GM21576 (cell line): ENCODE measurements around the gene NUTM1.
A peak's percentile ranks its signal among the peaks of the same experiment; 100 is the strongest.

Source experiments
- ATAC-seq: cut with Tn5 transposase; IDR thresholded peaks from one replicate; pipeline ENCODE4 v1.9.1; 2021; ENCODE audit warnings: mild to moderate bottlenecking, moderate library complexity; ENCODE audit not compliant: unreplicated experiment

Gene NUTM1, protein sequence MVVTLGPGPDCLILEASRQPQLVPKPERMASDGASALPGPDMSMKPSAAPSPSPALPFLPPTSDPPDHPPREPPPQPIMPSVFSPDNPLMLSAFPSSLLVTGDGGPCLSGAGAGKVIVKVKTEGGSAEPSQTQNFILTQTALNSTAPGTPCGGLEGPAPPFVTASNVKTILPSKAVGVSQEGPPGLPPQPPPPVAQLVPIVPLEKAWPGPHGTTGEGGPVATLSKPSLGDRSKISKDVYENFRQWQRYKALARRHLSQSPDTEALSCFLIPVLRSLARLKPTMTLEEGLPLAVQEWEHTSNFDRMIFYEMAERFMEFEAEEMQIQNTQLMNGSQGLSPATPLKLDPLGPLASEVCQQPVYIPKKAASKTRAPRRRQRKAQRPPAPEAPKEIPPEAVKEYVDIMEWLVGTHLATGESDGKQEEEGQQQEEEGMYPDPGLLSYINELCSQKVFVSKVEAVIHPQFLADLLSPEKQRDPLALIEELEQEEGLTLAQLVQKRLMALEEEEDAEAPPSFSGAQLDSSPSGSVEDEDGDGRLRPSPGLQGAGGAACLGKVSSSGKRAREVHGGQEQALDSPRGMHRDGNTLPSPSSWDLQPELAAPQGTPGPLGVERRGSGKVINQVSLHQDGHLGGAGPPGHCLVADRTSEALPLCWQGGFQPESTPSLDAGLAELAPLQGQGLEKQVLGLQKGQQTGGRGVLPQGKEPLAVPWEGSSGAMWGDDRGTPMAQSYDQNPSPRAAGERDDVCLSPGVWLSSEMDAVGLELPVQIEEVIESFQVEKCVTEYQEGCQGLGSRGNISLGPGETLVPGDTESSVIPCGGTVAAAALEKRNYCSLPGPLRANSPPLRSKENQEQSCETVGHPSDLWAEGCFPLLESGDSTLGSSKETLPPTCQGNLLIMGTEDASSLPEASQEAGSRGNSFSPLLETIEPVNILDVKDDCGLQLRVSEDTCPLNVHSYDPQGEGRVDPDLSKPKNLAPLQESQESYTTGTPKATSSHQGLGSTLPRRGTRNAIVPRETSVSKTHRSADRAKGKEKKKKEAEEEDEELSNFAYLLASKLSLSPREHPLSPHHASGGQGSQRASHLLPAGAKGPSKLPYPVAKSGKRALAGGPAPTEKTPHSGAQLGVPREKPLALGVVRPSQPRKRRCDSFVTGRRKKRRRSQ

DNA sequence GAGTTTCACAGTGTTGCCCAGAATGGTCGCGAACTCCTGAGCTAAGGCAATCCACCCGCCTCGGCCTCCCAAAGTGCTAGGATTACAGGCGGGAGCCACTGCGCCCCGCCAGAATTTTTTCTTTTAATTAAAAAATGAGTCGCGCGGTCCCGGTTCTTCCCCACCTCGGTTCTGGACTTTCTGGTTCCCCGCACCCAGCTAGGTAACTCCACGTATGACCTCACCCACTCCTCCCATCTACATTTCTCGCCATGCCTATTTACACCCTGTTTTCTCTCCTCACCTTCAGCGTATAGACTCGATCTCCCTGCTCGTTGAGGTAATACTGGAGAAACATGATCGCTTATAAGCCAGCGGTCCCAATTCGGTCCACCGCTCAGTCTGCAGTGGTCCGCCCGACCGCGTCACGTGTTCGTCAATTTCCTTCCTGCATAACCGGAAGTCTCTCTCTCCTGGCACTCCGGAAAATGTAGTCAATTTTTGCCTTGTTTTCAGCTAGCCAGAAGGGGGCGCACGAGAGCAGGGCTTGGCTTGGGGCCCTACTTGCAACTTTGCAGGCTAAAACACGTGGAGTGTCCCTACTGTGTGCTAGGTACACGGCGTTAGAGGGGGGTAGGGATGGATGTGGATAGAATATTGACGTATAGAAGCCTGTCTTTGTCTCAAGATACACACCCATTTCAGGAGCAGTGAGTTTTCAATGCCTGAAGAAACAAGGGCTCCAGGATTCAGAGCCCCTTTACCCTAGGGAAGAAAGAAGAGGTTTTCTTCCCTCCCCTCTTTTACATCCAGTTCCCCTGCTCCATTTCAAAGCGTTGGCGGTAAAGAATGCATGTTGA is at the start of gene NUTM1, which contains the start of gene NOP10:
TSS of gene NUTM1 (plus strand) at position 579 of the 839 bp plus-strand sequence. CDS start 382 bp downstream, outside the sequence.
TSS of gene NOP10 (minus strand) at position 400 of the 839 bp plus-strand sequence. CDS start at position 337, 63 bp downstream.
- ATAC-seq, result peak; percentile 85

DNA sequence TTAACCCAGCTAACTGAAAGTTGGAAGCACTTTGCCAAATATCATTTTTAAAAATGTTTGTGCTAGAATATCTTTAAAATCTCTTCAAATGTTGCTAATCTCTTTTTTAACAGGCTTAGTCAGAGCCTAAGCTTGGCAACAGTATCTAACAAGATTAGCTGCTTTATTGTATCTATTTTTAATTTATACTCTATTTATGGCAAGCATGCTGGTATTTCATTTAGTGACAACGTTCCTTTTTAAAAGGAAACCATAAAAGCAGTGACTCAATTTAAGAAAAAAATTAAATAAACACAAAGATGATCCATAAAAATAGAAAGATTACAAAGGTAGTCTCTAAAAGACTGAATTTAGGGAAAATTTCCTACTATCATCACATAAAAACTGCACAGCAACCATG is 46.1 kb upstream of the NUTM1 start:
- no peak for ATAC-seq

DNA sequence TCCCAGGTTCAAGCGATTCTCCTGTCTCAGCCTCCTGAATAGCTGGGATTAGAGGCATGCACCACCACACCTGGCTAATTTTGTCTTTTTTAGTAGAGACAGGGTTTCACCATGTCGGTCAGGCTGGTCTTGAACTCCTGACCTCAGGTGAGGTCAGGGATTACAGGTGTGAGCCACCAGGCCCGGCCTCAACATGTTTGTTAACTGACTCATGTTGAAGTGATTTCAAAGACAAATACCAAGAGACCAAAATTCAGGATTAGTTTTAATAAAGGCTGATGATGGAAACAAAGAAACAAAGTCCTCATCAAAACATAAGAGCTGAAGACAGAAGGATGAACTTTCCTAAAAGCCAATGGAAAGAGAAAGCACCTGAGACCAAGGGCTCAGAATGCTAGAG is 42.1 kb upstream of the NUTM1 start:
- no peak for ATAC-seq

DNA sequence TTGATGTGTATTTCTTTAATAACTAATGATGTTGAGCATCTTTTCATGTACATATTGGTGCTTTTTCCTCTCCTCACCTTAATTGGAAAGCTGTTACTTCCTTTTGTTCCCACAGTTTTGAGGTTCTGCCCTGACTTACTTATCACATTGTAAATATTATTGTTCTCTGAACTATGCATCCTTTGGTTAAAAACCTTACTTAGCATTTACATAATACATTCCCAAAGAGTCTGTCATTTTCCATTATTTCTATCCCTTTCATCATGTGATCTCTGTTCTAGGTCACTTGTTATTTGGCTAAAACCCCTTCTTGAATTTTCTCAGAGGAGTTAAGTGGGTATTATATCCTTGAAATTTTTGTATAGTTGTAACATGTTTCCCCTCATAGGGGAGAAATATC is 38.5 kb upstream of the NUTM1 start:
- no peak for ATAC-seq

DNA sequence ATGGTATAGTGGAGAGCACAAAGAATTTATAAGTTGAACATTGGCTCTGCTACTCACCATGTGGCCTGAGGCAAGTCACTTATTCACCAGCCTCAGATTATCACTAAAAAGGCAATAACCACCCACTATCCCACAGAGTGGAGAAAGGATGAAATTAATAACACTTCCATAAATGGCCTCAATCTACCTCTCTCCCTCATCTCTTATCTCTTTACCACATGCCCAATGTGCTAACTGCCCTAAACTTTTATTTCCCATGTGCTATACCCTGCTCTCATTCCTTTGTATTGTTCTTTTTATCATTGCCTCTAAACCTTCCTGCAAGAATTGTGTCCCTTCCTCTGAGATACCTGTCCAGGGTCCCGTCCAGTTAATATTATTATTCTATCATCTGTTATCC is 31.6 kb upstream of the NUTM1 start:
- ATAC-seq, result no peak

DNA sequence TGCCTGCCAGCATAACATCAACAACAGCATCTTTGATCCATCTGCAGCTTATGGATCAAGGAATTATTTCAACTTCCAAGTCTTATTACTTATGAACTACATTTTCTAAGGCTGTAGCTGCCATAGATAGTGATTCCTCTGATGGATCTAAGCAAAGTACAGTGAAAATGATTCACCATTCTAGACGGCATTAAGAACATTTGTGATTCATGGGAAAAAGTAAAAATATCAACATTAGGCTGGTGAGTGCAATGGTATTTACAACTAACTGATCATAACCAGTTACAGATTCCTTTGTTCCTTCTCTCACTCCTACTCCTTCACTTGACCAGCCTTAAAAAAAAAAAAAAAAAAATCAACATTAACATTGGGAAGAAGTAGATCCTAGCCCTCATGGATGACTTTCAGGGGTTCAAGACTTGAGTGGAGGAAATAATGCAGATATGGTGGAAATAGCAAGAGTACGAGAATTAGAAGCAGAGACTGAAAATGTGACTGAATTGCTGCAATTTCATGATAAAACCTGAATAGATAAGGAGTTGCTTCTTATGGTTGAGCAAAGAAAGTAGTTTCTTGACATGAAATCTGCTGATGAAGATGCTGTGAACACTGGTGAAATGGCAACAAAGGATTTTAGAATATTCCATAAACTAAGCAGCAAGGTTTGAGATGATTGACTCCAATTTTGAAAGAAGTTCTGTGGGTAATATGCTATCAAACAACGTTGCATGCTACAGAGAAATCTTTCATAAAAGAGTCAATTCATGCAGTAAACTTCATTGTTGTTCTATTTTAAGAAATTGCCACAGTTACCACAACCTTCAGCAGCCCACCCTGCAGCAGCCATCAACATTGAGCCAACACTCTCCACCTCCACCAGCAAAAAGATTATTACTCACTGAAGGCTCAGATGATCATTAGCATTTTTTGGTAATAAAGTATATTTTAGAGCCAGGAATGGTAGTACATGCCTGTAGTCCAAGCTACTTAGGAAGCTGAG is 28.3 kb upstream of the NUTM1 start:
- no peak for ATAC-seq

DNA sequence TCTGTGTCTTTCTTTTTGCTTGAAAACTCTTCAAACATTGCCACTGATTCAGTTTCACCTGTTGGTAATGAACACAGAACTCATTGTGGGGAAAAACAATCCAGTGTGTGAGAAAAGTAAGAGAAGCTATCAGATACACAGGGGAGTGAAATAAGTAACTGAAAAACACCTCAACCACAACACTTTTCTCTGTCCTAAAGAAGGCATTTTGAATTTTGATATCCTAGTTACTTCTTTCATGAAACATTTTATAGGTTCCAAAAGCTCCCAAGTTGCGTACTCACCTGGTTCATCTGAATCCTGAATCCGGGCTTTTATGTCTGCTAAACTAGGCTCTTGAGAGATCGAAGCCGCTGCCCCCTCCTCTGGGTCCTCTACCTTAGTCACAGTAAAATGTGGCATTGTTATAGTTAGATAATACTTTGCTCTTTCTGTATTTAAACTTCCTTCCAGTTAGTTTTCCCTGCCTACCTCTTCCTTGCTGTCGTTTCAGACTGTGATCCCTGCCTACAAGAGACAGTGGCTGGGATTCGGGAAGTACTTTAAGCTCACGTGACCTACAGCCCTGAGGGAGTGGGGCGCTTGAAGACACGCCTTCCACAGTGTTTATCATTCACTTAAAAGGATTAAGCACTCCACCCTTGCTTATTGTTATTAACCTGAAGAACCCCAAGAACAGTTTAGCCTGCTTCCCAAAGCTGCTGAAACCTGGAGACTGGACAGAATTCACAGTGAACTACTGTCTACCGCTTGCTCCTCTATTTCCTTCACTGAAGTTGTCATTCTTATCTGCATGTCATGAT is 24.6 kb upstream of the NUTM1 start:
- ATAC-seq, result no peak

DNA sequence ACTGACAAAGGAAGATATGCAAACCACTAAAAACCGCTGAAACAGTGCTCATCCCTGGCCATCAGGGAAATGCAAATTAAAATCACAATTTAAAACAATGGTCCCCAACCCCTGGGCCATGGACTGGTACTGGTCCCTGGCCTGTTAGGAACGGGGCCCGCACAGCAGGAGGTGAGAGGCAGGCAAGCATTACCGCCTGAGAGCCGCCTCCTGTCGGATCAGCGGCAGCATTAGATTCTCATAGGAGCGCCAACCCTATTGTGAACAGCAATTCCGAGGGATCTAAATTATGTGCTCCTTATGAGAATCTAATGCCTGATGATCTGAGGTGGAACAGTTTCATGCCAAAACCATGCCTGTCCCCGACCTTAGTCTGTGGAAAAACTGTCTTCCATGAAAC is 19.9 kb upstream of the NUTM1 start:
- ATAC-seq, result no peak

DNA sequence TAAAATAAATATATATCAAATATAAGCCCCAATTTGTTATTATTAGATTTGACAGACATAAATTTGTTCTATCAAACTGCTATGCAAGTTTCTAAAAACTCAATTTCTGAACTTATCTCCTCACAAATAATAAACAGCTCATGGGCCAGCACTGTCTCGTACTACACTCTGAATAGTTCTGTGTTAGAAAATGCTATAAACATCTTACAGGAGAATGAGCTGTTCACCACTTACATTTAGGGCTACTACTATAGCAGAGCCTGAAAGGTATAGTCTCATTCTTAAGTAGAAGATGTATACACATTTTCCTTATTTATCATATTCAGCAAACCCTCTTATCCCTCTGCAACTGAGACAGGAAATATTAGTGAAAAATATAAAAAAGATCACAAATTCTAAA is 18.2 kb upstream of the NUTM1 start:
- no peak for ATAC-seq

DNA sequence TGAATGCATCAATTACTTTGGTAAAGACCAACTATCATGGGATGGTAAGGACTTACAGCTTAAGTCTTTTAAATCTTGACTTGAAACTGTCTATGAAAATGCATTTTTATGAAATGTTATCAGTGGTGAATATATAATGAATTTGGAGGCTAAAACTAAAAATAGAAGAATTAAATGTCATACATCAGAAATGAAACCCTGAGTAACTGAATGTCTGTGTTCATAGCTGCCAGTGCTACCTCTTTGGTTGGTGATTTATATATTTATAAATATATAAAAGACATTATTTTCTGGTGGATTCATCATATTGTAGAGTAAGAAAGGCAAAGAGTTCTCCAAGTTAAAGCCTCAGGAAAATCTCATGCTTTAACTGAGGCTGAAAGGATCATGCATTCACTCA is 17.7 kb upstream of the NUTM1 start:
- ATAC-seq, result no peak

DNA sequence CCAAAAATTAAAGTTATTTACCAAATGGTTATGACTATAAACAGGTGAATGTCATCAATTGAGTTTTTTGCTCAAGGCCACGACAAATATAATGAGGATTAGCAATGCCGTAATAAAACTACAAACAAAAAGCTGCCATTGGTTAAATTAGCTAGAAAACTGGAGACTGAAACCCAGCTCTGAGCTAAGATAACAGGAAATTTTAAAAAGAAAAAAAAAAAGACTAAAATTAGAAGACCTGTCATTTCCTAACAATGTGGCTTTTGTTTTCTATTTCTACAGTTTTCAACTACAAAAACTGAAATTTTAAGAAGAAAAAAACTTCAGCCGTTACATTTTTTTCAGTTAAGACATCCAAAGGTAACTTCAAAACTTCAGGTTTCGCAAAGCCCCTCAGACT is 15.2 kb upstream of the NUTM1 start:
- ATAC-seq, result no peak

DNA sequence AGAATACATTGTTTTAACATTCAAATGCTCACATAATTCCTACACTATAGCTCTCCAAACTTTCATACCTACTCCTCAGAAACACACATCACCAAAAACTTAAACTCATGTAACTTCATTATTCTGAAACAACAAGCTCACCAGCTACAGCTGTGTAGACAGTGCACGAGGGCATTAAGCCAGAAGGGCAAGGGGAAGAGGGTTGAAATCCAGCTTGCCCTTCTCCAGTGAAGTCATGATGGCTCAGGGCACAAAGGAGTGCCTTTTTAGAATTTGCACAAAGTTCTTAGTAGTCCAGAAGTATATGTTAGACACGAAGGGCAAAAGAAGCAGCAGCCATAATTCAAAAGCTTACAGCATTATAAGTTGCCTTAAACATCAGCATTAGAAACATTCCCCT is 14.1 kb upstream of the NUTM1 start:
- ATAC-seq, result no peak

DNA sequence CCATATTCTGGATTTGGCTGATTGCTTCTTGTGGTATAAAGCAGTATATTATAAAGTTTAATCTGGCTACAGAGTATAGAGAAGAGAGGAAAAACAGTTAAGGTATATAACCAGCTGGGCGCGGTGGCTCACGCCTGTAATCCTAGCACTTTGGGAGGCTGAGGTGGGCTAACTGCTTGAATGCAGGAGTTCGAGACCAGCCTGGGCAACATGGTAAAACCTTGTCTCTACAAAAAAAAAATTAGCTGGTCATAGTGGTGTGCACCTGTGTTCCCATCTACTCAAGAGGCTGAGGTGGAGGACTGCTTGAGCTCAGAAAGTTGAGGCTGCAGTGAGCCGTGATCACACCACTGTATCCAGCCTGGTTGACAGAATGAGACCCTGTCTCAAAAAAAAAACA is 12.8 kb upstream of the NUTM1 start:
- ATAC-seq, result no peak

DNA sequence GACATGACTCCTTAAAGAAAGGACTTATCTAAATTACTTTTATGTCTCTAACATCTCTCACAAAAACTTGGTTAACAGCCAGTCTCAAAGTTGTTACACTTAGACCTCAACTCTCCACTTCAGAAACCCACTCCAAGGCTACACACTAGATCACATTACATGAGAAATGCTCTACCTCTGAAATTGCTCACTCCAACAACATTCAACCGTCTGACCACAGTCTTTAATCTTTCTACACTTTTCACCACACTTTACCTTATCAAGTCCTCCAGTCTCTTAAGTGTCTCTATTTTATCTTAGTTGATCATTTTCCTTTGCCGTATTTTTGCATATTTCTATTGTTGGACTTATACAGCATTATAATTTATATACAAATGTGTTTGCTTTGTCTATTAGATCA is 11.3 kb upstream of the NUTM1 start:
- no peak for ATAC-seq

DNA sequence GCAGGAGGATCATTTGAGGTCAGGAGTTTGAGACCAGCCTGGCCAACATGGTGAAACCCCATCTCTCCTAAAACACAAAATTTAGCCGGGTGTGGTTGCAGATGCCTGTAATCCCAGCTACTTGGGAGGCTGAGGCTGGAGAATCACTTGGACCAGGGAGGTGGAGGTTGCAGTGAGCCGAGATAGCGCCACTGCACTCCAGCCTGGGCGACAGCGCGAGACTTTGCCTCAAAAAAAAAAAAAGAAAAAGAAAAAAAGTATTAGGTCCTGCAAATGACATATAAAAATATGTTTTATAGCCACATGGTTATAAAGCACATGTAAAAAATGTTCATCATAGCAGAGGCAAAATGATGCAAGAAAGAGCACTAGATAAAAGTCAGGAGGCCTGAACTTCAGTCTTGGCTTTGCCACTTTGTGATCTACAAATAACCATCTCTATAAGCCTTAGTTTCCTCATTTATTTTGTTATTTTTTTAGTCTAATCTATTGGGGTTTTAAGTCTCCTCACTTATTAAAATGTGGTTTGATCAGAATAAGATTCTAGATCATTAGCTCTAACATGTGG is 10.5 kb upstream of the NUTM1 start:
- no peak for ATAC-seq

DNA sequence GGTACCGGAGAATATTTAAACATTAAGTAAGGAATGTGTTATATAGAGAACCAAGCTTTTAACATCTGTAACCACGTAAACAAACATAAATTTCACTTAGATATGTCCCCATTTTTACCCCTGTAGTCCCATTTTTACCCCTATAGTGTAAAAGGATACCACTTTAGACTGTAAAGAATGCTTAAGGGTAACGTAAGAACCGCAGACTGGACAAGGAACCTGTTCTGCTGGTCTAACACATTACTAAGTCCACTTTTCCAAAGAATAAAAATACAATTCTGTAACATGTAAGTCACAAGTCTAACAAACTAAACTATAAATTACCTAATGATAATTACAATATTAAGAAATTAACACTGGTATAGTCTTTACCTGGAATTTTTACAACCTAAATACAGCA is 8.4 kb upstream of the NUTM1 start:
- no peak for ATAC-seq

DNA sequence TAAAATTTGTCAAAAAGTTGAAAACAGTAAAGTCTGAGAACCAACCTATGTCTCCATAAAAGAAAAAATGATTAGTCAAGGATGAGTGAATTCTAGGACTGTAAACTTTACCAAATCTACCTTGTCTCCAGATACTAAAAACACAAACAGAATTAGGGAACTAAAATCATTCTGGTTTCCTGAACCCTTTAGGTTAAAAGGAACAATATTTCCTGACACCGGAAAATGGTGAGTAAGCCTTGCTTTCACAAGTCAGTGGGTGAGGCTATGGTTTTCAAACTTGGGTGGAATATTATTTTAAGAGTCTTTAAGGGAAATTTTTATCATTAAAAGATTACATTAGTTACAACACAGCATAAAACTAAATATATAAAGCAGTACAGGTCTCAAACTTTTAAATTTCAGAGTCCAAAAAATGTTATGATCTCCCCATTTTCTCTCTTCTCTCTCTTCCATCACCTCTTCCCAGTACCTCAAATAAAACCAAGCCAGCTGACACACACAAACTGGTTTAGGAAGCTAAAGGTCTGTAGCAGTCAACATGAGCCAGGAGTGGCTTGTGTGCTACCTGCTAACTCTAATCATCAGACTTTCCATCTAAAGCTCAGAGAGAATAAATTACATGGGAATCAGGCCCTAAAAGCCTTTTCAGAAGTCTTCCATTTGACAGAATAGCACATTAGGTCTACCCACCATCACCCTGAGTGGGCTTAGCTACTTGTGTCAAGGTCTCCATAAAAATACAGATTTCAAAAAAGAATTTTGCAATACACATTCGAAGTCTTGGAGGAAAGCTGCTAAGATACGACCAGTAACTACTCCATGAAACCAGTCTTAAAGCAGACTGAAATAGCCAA is 7.7 kb upstream of the NUTM1 start:
- no peak for ATAC-seq
